Measurements from ENCODE around the gene SATL1.

The SATL1 gene

DNA sequence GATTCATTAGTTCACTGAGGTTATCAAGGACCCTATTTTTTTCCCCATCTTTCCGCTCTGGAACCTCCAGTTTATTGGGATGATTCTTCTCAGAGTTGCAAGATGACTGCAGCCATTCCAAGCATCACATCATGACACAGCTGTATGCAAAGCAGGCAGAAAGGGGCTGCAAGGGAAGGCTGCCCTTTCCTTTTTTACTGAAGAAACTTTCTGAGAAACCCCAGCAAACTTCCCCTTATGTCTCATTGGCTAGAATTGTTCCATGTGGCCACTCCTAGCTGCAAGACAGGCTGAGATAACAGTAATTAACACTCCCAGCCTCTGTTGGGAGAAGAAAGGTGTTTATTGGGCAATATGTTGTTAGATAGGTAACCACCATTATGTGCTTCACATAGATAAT lies 102.6 kb downstream of the SATL1 start:
- no peak overlapping the region for H3K4me3 ChIP-seq (ENCODE audit: low read length)

DNA sequence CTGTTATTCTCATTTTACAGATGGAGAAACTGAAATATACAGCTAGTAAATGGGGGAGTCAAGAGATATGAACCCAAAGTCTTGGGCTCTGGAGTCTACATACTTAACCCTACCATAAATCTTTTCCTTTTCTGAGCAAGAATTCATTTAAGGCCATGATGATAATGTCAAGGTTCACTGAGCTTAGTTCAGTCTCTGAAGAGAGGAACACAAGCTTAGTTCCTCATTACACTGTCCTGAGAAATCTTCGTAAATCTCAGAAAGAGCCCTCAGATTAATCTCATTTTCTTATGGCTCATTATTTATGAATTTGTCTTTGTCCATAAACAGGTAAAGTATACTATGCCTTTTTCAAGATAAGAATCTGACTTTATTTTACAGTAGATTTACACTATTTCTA lies 104.2 kb downstream of the SATL1 start:
- Histone ChIP-seq H2AFZ (ENCODE audit: low read depth, low read length) (peak overlapping the region; percentile 10; the same call in 1 of the 2 replicates), H3K27me3 (ENCODE audit: low read depth, low read length) (no peaks in the 10 kb centered on the region), H3K4me2 (ENCODE audit: low read length) (peak overlapping the region; percentile 35), H3K9ac (ENCODE audit: low read length) (no peak overlapping the region), H3K27ac (ENCODE audit: low read length) (no peak overlapping the region), H3K9me3 (ENCODE audit: insufficient read depth, low read length) (no peaks in the 10 kb centered on the region), H4K20me1 (ENCODE audit: insufficient read depth, low read length) (no peaks in the 10 kb centered on the region), H3K4me1 (ENCODE audit: low read length) (peaks cover 26% of the 10 kb centered on the region), H3K4me3 (ENCODE audit: low read length) (no peak overlapping the region), H3K79me2 (ENCODE audit: low read length) (no peaks in the 10 kb centered on the region), H3K36me3 (replicated peaks; ENCODE audit: low read depth, low read length) (no peaks in the 10 kb centered on the region)
- TF ChIP-seq EZH2phosphoT487 (IDR thresholded peaks at IDR 0.05; ENCODE audit: low read depth): no peak
- TF ChIP-seq CTCF (IDR thresholded peaks at IDR 0.05; ENCODE audit: low read depth, low read length): no peak

More for the DNA sequence above, 102.6 kb downstream of the SATL1 start:
- H3K4me2 ChIP-seq (ENCODE audit: low read length): peak overlapping the region; percentile 38
- peak overlapping the region; percentile 43; the same call in 1 of the 2 replicates for H3K27ac ChIP-seq (ENCODE audit: low read length)
- peak overlapping the region; percentile 46; the same call in 1 of the 2 replicates for H2AFZ ChIP-seq (ENCODE audit: low read depth, low read length)
- no peaks in the 10 kb centered on the region for H4K20me1 ChIP-seq (ENCODE audit: insufficient read depth, low read length)
- H3K9me3 ChIP-seq (ENCODE audit: insufficient read depth, low read length): no peaks in the 10 kb centered on the region
- H3K36me3 ChIP-seq (replicated peaks; ENCODE audit: low read depth, low read length): no peaks in the 10 kb centered on the region
- TF ChIP-seq CTCF (IDR thresholded peaks at IDR 0.05; ENCODE audit: low read depth, low read length) (no peak), EZH2phosphoT487 (IDR thresholded peaks at IDR 0.05; ENCODE audit: low read depth) (no peak)
- H3K27me3 ChIP-seq (ENCODE audit: low read depth, low read length): no peaks in the 10 kb centered on the region
- H3K79me2 ChIP-seq (ENCODE audit: low read length): no peaks in the 10 kb centered on the region
- no peak overlapping the region for H3K9ac ChIP-seq (ENCODE audit: low read length)
- peaks cover 26% of the 10 kb centered on the region for H3K4me1 ChIP-seq (ENCODE audit: low read length)

DNA sequence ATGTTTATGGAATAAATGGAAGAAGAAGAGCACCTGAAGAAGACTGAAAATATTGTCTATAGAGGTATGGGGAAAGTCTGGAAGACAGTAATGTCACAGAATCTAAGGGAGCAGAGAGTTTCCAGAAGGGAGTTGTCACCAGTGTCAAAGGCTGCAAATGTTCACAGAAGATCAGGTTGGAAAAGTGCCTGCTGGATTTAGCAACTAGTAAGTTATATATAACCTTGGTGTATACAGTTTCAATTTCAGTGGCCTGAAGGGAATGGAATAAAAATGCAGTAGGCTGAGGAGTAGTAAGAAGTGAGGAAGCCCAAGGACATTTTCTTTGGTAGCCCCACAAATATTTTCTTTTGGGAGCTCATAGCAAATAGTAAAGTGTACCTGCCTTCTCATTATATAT lies 107.2 kb downstream of the SATL1 start:
- Histone ChIP-seq H3K9ac (ENCODE audit: low read length) (no peak overlapping the region), H3K27me3 (ENCODE audit: low read depth, low read length) (no peaks in the 10 kb centered on the region), H3K4me1 (ENCODE audit: low read length) (peaks cover 25% of the 10 kb centered on the region), H2AFZ (ENCODE audit: low read depth, low read length) (no peak overlapping the region), H3K27ac (ENCODE audit: low read length) (no peak overlapping the region), H3K79me2 (ENCODE audit: low read length) (no peaks in the 10 kb centered on the region), H3K9me3 (ENCODE audit: insufficient read depth, low read length) (no peaks in the 10 kb centered on the region), H3K4me2 (ENCODE audit: low read length) (no peak overlapping the region), H3K4me3 (ENCODE audit: low read length) (no peak overlapping the region), H4K20me1 (ENCODE audit: insufficient read depth, low read length) (no peaks in the 10 kb centered on the region), H3K36me3 (replicated peaks; ENCODE audit: low read depth, low read length) (no peaks in the 10 kb centered on the region)
- TF ChIP-seq CTCF (IDR thresholded peaks at IDR 0.05; ENCODE audit: low read depth, low read length): no peak
- TF ChIP-seq EZH2phosphoT487 (IDR thresholded peaks at IDR 0.05; ENCODE audit: low read depth): no peak

DNA sequence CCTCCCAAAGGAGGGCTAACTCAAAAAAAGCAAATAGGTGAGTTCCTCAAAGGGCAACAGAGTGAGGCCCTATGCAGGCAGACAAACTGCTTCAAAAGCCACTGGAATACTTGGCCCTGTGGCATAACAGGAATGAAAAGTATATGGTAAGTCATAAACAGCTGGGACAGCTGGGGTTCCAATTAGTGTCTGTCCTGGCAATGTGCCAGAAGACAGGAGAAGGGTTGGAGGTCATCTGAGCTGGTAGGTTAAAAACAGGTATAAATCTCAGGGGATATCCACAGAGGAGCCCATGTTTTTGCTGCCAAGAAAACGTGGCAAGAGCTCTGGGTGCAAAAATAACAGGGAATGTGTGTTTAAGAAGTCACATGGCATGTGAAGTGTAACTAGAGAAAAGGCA lies 128.3 kb downstream of the SATL1 start:
- Histone ChIP-seq H2AFZ (ENCODE audit: low read depth, low read length) (no peak overlapping the region), H3K36me3 (replicated peaks; ENCODE audit: low read depth, low read length) (no peaks in the 10 kb centered on the region), H3K27me3 (ENCODE audit: low read depth, low read length) (no peaks in the 10 kb centered on the region), H3K9me3 (ENCODE audit: insufficient read depth, low read length) (no peaks in the 10 kb centered on the region), H3K27ac (ENCODE audit: low read length) (no peak overlapping the region), H4K20me1 (ENCODE audit: insufficient read depth, low read length) (no peaks in the 10 kb centered on the region), H3K4me2 (ENCODE audit: low read length) (no peak overlapping the region), H3K79me2 (ENCODE audit: low read length) (no peaks in the 10 kb centered on the region), H3K4me3 (ENCODE audit: low read length) (no peak overlapping the region), H3K9ac (ENCODE audit: low read length) (no peak overlapping the region), H3K4me1 (ENCODE audit: low read length) (no peaks in the 10 kb centered on the region)
- TF ChIP-seq EZH2phosphoT487 (IDR thresholded peaks at IDR 0.05; ENCODE audit: low read depth): no peak
- TF ChIP-seq CTCF (IDR thresholded peaks at IDR 0.05; ENCODE audit: low read depth, low read length): no peak

Measured in OCI-LY3 (cell line).